Head of caudate nucleus (tissue), 42 donors: ENCODE data around the gene DUSP9.
A peak's percentile ranks its signal among the peaks of the same experiment; 100 is the strongest.

Experiments used
- DNase-seq, 42 donors: peaks; one replicate each; pipeline versions ENCODE4 v3.0.0 to v3.0.0-alpha.2; 2020 to 2021; ENCODE audit warnings: mixed read lengths in 7 of 42
- intact Hi-C: fragments of 100-400 bp; cut with DNase I; formaldehyde crosslinking; loops from one replicate; pipeline ENCODE4 v1.15.0; 2022

DUSP9 gene

GRCh38 chrX:153633607-153634180 is 13.3 kb upstream of the DUSP9 start:
- intact Hi-C loops = no loop called here
- DNase-seq = peak in 3 of 42 donors; percentile 5 to 19 (median 8)

GRCh38 chrX:153634236-153634635 is 12.8 kb upstream of the DUSP9 start:
- intact Hi-C loops = no loop called here
- DNase-seq = peak in 3 of 42 donors; percentile 2 to 12 (median 10)

- intact Hi-C loops = no loop called here
- DNase-seq = peak in 3 of 42 donors; percentile 10 to 30 (median 24)
These were observed 12.2 kb upstream of the DUSP9 start for GRCh38 chrX:153634832-153635231.

GRCh38 chrX:153635388-153635787 is 11.6 kb upstream of the DUSP9 start:
- peak in 3 of 42 donors; percentile 9 to 20 (median 16) for DNase-seq
- intact Hi-C loops = no loop called here

GRCh38 chrX:153635788-153636668 is 11.0 kb upstream of the DUSP9 start:
- DNase-seq = peak in 10 of 42 donors; percentile 18 to 52 (median 28)
- intact Hi-C loops = no loop called here

- peak in 6 of 42 donors; percentile 1 to 42 (median 13) for DNase-seq
- intact Hi-C loops = no loop called here
These were observed 10.3 kb upstream of the DUSP9 start for GRCh38 chrX:153636716-153637115.

- DNase-seq = peak in 5 of 42 donors; percentile 9 to 41 (median 22)
- intact Hi-C loops = no loop called here
These were observed 9.6 kb upstream of the DUSP9 start for GRCh38 chrX:153637121-153638040.

GRCh38 chrX:153638041-153638371 is 9.0 kb upstream of the DUSP9 start:
- intact Hi-C loops = no loop called here
- DNase-seq = peak in 3 of 42 donors; percentile 9 to 15 (median 11)

- peak in 3 of 42 donors; percentile 5 to 27 (median 9) for DNase-seq
- intact Hi-C loops = no loop called here
These were observed 8.4 kb upstream of the DUSP9 start for GRCh38 chrX:153638436-153639176.

- DNase-seq = peak in 4 of 42 donors; percentile 1 to 24 (median 16)
These were observed 7.6 kb upstream of the DUSP9 start for GRCh38 chrX:153639177-153640044.

GRCh38 chrX:153640045-153640686 is 6.8 kb upstream of the DUSP9 start:
- intact Hi-C loops = no loop called here
- peak in 26 of 42 donors; percentile 24 to 78 (median 47) for DNase-seq

More at GRCh38 chrX:153639177-153640044, 7.6 kb upstream of the DUSP9 start:
- intact Hi-C loops = no loop called here

GRCh38 chrX:153640736-153641575 is 6.0 kb upstream of the DUSP9 start:
- DNase-seq = peak in 8 of 42 donors; percentile 15 to 40 (median 30)
- intact Hi-C loops = no loop called here

- intact Hi-C loops = no loop called here
These were observed 5.4 kb upstream of the DUSP9 start for GRCh38 chrX:153641627-153642026.

GRCh38 chrX:153642051-153642654 is 4.8 kb upstream of the DUSP9 start:
- intact Hi-C loops = no loop called here
- peak in 8 of 42 donors; percentile 7 to 46 (median 28) for DNase-seq

More at GRCh38 chrX:153641627-153642026, 5.4 kb upstream of the DUSP9 start:
- DNase-seq = peak in 6 of 42 donors; percentile 7 to 23 (median 12)

- peak in 29 of 42 donors; percentile 26 to 71 (median 46) for DNase-seq
- intact Hi-C loops = no loop called here
These were observed 4.2 kb upstream of the DUSP9 start for GRCh38 chrX:153642655-153643430.
